Gastroesophageal sphincter (tissue), 3 donors: ENCODE data around the gene INTS7.

ENCODE experiments used
- EP300 ChIP-seq: sonication (generic); formaldehyde crosslinking; IDR thresholded peaks from one replicate; pipeline ENCODE4 v1.6.1; 2017; ENCODE audit warnings: antibody characterized with exemption, mild to moderate bottlenecking
- TF ChIP-seq, protein P1 (sequence below), 4 experiments: fragments of 200-600 bp in 2 of 4; fragments of 450-650 bp in 2 of 4; sonication (generic) in 1 of 4; IDR thresholded peaks; one replicate each; pipeline ENCODE4 v1.5.1; 2017 to 2019; ENCODE audit warnings: antibody characterized with exemption in 4 of 4, mild to moderate bottlenecking in 2 of 4, moderate library complexity in 2 of 4

DNA sequence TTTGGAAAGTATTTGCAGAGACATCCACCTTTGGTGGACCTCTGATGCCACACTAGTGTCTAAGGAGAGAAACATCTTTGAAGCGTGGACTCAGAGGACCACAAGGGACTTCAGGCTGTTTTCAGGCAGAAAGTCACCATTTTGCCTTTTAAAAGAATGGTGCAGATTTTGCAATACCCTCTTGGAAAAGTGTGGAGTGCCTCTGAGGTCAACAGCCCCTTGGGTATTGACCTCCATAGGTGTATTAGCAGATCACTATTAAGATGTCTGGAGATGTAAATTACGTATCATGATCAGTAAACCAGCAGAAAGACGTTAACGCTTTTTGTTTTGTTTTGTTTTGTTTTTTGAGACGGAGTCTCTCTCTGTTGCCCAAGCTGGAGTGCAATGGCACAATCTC is 87.0 kb downstream of the INTS7 start:
- no peak for TF ChIP-seq EP300
- TF ChIP-seq, protein P1, sequence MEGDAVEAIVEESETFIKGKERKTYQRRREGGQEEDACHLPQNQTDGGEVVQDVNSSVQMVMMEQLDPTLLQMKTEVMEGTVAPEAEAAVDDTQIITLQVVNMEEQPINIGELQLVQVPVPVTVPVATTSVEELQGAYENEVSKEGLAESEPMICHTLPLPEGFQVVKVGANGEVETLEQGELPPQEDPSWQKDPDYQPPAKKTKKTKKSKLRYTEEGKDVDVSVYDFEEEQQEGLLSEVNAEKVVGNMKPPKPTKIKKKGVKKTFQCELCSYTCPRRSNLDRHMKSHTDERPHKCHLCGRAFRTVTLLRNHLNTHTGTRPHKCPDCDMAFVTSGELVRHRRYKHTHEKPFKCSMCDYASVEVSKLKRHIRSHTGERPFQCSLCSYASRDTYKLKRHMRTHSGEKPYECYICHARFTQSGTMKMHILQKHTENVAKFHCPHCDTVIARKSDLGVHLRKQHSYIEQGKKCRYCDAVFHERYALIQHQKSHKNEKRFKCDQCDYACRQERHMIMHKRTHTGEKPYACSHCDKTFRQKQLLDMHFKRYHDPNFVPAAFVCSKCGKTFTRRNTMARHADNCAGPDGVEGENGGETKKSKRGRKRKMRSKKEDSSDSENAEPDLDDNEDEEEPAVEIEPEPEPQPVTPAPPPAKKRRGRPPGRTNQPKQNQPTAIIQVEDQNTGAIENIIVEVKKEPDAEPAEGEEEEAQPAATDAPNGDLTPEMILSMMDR (IDR thresholded peaks at IDR 0.05) = no peak
